Chondrocyte (in vitro differentiated cells): Measurements from ENCODE around the gene CREB3L2. TPM values are rescaled to one million over a fixed set of nuclear protein-coding genes. Genes with fewer than 3 reads are reported as not detected.

Experiments used
- DNase-seq: peaks from one replicate; pipeline ENCODE4 v3.0.0; 2021; ENCODE audit warnings: mixed read lengths, low spot score
- H3K27ac Mint-ChIP-seq: one replicate; pipeline ENCODE4 v1.8.0; 2021; ENCODE audit warnings: mild to moderate bottlenecking, moderate library complexity, mixed read lengths; ENCODE audit not compliant: unreplicated experiment
- H3K27me3 Mint-ChIP-seq: 2 replicates; pipeline ENCODE4 v1.8.0; 2021; ENCODE audit warnings: low read depth, mixed read lengths
- H3K36me3 Mint-ChIP-seq: 2 replicates; pipeline ENCODE4 v1.8.0; 2021; ENCODE audit warnings: low read depth, mixed read lengths
- H3K4me1 Mint-ChIP-seq: 2 replicates; pipeline ENCODE4 v1.8.0; 2021; ENCODE audit warnings: low read depth, mild to moderate bottlenecking, mixed read lengths
- H3K4me3 Mint-ChIP-seq: one replicate; pipeline ENCODE4 v1.8.0; 2021; ENCODE audit warnings: mild to moderate bottlenecking, moderate library complexity, mixed read lengths; ENCODE audit not compliant: unreplicated experiment
- H3K9me3 Mint-ChIP-seq: 2 replicates; pipeline ENCODE4 v1.8.0; 2021; ENCODE audit warnings: low read depth, mixed read lengths
- CTCF ChIP-seq: fragments of 200-600 bp; sonication (generic); IDR thresholded peaks from 2 replicates; pipeline ENCODE4 v1.5.0; 2021; ENCODE audit warnings: antibody characterized with exemption, mild to moderate bottlenecking, moderate library complexity
- total RNA-seq: library from RNA; stranded (reverse); gene quantifications from 3 replicates; pipeline ENCODE4 v1.2.1, GENCODE V29; 2021

The CREB3L2 gene
- total RNA-seq, 1 donor from 2014 or later, result 217 TPM

DNA sequence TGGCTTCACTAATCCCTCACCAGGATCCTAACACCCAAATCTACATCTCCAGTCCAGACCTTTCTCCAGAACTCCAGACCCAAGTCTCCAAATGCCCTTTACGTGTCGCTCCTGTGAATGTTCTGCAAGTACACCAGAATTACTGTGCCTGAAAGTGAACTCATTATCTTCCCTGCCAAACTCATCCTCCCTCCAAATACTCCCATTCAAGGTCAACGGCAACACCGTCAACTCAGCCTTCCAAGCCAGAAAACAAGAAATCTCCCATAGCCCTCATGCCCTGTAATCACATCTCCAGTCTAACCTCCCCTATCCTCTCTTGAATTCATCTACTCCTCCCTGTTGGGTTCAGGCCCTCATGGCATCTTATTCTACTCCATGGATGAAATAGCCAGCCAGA lies 12.3 kb downstream of the CREB3L2 start:
- H3K4me3 Mint-ChIP-seq, result no peak overlapping the region
- no peaks in the 10 kb centered on the region for H3K4me1 Mint-ChIP-seq
- H3K27me3 Mint-ChIP-seq, result no peaks in the 10 kb centered on the region
- TF ChIP-seq CTCF, result no peak
- peaks cover 7% of the 10 kb centered on the region for H3K36me3 Mint-ChIP-seq
- H3K9me3 Mint-ChIP-seq, result no peaks in the 10 kb centered on the region
- no peak overlapping the region for H3K27ac Mint-ChIP-seq
- no peak for DNase-seq

- H3K27ac Mint-ChIP-seq, result no peak overlapping the region
- no peak overlapping the region for H3K4me3 Mint-ChIP-seq
- H3K27me3 Mint-ChIP-seq, result no peaks in the 10 kb centered on the region
- no peaks in the 10 kb centered on the region for H3K9me3 Mint-ChIP-seq
- TF ChIP-seq CTCF, result no peak
- peaks cover 9% of the 10 kb centered on the region for H3K36me3 Mint-ChIP-seq
- DNase-seq, result no peak
- no peaks in the 10 kb centered on the region for H3K4me1 Mint-ChIP-seq
These were observed 12.8 kb downstream of the CREB3L2 start for GRCh38 chr7:137989094-137989493.

- Mint-ChIP-seq H3K4me1 (no peaks in the 10 kb centered on the region), H3K9me3 (no peaks in the 10 kb centered on the region), H3K36me3 (peaks cover 12% of the 10 kb centered on the region), H3K27me3 (no peaks in the 10 kb centered on the region), H3K4me3 (no peak overlapping the region), H3K27ac (no peak overlapping the region)
- no peak for DNase-seq
- no peak for TF ChIP-seq CTCF
These were observed 13.9 kb downstream of the CREB3L2 start for GRCh38 chr7:137987968-137988367.

DNA sequence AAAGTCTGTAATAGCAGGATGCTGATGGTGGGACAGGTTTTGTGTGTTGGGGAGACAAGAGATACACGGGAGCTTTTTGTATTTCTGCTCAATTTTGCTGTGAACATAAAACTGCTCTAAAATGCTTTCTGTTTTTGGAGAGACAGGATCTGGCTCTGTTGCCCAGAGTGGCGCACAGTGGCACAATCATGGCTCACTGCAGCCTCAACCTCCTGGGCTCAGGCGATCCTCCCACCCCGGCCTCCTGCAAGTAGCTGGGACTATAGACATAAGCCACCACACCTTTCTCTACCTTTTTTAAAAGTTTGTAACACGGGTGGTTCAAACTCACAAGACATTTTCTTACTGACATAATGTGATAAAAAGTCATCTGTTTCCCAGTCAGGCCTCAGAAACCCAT lies 14.3 kb downstream of the CREB3L2 start:
- H3K4me3 Mint-ChIP-seq, result no peak overlapping the region
- H3K36me3 Mint-ChIP-seq, result peaks cover 12% of the 10 kb centered on the region
- DNase-seq, result no peak
- H3K9me3 Mint-ChIP-seq, result no peaks in the 10 kb centered on the region
- H3K4me1 Mint-ChIP-seq, result no peaks in the 10 kb centered on the region
- H3K27me3 Mint-ChIP-seq, result no peaks in the 10 kb centered on the region
- TF ChIP-seq CTCF, result no peak
- H3K27ac Mint-ChIP-seq, result no peak overlapping the region

- Mint-ChIP-seq H3K9me3 (no peaks in the 10 kb centered on the region), H3K27me3 (no peaks in the 10 kb centered on the region), H3K36me3 (peaks cover 13% of the 10 kb centered on the region), H3K27ac (no peak overlapping the region), H3K4me3 (peak overlapping the region; percentile 23), H3K4me1 (no peaks in the 10 kb centered on the region)
- no peak for TF ChIP-seq CTCF
- no peak for DNase-seq
These were observed 14.9 kb downstream of the CREB3L2 start for GRCh38 chr7:137987018-137987349.
